GM21786 (cell line): ENCODE results near the gene PLEKHO1.
"Not testable (repeated sequence)": the region's sequence is repeated elsewhere in the genome, so short reads cannot be mapped to it uniquely, and the experiment has no call there.

ENCODE experiments used
- ATAC-seq: cut with Tn5 transposase; IDR thresholded peaks from one replicate; pipeline ENCODE4 v1.9.1; 2021; ENCODE audit not compliant: unreplicated experiment

PLEKHO1 gene

DNA sequence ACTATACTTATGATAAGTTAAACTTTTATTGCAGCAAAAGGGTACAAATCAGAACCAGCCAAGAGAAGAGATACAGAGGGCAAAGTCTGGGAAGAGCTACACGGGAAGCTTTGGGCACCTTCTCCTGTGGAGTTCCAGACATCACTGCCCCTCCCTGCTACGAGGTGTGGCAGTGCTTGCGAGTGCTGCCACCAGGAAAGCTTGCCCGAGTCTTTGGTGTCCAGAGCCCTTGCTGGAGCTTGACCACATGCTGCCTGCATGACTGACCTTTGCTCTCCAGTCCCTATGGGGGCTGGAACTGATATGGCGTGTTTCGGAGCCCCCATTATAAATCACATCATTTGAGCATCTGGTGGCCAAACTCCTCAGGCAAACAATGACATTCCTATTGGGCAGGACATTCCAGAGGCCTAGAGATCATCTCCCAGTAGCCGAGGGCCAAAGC is 23.4 kb downstream of the PLEKHO1 start:
- ATAC-seq: no peak

DNA sequence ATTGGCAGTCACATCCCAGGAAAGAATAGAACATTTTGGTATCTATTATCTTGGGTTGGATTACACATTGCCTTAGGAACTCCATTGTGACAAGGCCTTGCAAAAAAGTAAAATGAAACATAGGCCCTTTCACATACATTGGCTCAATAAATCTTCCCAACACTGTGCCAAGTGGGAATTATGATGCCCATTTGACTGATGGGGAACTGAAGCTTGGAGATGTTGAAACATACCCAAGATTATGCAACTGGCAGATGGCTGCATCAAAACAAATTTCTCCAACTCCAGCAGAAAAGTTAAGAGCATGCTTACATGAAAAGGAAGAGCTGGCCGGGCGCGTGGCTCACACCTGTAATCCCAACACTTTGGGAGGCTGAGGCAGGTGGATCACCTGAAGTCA is 26.9 kb downstream of the PLEKHO1 start:
- no peak for ATAC-seq

GRCh38 chr1:150178548-150178947 is 28.8 kb downstream of the PLEKHO1 start:
- ATAC-seq: no peak

DNA sequence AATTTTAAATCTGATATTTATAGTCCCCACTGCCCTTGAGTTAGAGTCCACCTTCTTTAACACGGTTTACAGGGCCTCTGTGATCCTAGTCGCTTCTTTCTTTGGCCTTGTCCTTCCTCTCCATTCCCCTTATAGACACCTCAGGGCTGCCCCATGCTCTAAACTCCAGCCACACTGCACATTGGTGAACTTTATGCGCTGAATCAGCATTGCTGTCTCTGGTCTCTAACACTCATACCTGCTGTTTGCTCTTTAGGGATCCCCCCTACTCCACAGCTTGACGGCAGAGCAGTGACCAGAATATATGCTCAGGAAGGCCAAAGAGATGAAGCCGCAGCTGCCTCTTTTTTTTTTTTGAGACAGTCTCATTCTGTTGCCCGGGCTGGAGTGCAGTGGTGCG is 30.2 kb downstream of the PLEKHO1 start:
- no peak for ATAC-seq

DNA sequence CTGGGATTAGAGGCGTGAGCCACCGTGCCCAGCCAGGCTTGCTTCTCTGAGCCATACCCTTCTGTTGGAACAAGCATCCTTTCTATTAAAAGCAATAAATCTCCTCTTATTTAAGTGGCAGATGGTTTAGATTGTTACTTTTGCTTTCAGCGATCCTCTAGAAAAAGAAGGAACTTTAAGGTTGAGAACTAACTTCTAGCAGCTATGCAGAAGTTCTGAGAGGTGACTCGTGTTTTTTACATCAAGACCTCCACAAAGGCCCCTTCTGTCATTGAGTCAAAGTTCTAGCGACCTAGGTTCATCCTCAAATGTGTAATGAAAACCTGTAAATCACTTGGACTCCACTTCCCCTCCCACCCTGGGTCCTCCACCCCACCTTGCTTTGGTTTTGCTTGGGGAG is 30.8 kb downstream of the PLEKHO1 start:
- no peak for ATAC-seq

DNA sequence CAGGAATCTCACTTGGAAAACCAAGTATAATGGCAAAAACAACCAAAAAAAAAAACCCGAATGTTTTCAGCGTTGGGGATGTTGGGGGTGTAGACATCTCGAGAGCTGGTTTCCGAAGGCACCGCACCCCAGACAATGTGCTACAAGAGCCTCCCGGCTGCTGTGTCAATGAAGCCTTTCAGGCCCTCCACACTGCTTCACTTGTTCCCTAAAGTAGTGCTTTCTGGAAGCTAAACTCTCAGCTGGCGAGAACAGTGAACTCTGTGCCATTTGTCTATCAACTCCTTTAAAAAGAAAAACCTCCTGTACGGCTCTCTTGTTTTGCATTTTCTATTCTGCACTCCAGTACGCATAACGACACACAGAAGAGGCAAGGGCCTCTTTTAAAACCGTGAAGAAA is 32.5 kb downstream of the PLEKHO1 start:
- no peak for ATAC-seq

DNA sequence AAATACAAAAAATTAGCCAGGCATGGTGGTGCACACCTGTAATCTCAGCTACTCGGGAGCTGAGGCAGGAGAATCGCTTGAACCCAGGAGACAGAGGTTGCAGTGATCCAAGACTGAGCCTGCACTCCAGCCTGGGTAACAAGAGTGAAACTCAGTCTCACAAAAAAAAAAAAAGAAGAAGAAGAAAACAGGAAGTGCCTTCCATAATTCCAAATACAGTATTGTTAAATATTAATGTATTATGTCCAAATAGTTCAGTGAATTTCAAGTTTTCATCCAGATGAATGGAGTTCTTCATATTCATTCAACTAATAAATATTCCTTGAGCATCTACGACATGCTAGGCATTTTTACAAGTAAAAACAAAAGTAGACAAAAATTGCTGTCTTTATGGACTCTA is 33.3 kb downstream of the PLEKHO1 start:
- ATAC-seq: no peak

GRCh38 chr1:150185481-150185880 is 35.8 kb downstream of the PLEKHO1 start:
- ATAC-seq: no peak

- ATAC-seq: not testable (repeated sequence)
Measured at GRCh38 chr1:150186438-150186788, 36.7 kb downstream of the PLEKHO1 start.

- no peak for ATAC-seq
Measured at GRCh38 chr1:150186789-150187559, 37.3 kb downstream of the PLEKHO1 start.

DNA sequence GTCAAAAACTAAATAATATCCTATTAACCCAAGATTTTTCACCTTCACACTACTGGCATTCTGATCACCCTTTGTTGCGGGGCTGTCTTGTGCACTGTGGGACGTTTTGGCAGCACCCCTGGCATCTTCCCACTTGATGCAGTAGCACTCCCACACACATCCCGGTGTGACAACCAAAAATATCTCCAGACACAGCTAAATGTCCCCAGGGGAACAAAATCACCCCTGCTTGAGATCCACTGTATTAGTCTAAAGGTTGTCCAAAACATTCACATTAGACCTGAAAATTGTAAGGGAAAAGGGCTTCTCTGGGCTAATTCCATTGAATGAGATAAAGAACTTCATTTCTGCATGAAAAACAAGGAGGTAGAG is 37.8 kb downstream of the PLEKHO1 start:
- ATAC-seq: no peak

DNA sequence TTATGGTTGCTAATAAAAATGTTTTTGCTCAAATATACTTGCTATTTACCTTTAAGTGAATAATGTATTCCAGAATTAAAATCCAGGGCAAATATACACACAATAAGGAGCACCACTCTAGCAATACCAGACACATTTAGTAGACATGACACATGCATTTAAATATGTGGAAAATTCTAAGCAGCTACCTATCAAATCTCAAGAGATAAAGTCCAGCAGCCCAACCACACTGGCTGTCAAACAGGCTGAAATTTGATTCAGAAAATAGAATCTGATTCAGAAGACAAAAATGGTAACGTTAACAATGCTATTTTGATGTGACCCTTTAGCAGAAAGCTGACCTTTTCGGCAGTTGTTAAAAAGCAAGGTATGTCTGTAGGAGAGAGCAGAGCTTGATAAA is 42.3 kb downstream of the PLEKHO1 start:
- ATAC-seq: no peak

DNA sequence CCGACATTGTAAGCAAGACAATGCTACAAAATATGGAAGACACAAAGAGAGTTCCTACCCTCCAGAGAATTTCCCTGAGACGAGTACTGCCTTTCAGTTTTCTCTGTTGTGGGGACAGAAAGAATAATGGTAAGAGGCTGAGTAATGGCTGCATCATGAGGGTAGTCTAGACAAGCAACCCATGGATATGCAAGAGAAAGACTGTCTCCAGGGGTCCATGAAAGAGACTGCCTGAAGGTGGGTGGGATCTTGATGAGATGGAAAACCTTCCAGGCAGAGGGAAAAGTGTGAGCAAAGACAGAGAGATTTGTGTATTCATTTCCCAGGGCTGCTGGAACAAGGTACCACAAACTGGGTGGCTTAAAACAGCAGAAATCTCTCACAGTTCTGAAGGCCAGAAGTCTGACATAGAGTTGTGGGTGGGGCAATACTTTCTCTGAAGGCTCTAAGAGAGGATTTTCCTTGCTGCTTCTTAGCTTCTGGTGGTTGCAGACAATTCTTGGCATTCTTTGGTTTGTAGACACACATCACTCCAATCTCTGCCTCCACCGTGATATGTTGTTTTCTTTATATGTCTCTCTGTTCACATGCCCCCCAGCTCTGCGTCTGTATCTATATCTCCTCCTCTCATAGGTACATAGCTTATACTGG is 44.8 kb downstream of the PLEKHO1 start:
- no peak for ATAC-seq

DNA sequence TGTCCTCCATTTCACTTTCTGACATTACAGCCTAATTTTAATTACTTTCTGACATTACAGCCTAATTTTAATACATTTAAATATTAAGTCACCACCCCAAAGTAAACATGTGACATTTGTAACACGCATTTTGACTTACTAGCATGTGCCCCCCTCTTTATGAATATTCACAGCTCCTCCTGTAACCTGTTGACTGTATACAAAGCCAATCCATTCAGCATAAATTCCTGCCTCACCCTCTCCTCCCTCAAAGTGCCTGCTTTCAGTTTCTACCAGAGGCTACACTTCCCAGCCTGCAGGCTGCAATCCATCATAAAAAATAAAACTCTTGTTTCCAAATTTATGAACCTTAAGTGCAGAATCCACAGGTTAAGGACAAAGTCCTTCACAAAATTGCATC is 46.7 kb downstream of the PLEKHO1 start:
- ATAC-seq: no peak

DNA sequence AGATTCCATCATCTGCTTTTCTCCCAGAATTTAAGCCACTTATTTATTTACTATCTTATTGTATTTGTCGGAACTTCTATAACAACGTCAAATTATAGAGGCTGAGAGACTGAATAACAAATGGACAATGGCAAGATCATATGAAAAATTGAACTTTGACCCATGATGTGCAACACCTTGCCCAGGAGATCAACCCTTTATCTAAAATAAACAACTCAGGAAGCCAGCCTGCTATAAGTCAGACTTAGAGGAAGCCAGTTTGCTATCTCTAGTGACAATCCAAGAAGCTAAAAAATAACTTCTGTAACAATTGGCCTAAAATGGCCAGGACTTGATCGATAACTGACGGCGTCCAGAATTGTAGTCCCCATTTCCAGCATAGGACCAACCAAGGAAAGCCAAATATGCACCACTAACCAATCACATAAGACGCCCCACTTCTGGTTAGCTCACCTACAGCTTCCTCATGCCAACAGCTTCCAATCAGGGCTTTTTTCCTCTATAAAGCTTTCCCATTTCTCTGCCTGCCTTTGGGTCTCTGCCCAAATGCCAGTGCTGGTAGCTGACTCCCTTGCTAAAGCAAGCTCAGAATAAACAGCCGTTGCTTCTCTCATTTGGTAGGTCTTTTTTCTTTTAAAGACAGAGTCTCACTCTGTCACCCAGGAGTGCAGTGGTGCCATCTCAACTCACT is 57.7 kb downstream of the PLEKHO1 start:
- no peak for ATAC-seq

DNA sequence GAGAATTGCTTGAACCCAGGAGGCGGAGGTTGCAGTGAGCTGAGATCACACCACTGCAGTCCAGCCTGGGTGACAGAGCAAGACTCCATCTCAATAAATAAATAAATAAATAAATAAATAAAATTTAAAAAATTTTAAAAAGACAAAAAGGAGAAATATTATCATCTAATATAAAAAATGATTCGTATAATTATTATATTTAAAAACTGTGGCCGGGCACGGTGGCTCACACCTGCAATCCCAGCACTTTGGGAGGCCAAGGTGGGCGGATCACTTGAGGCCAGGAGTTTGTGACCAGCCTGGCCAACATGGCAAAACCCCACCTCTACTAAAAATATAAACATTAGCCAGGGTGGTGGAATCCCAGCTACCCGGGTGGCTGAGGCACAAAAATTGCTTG is 58.7 kb downstream of the PLEKHO1 start:
- ATAC-seq: not testable (repeated sequence)
